Measurements from ENCODE around the gene ABLIM2. TPM values are rescaled to one million over a fixed set of nuclear protein-coding genes. Genes with fewer than 3 reads are reported as not detected.

ABLIM2 gene
- polyA plus RNA-seq, 3 donors: 3.2 to 12.3 (median 4.6) TPM

DNA sequence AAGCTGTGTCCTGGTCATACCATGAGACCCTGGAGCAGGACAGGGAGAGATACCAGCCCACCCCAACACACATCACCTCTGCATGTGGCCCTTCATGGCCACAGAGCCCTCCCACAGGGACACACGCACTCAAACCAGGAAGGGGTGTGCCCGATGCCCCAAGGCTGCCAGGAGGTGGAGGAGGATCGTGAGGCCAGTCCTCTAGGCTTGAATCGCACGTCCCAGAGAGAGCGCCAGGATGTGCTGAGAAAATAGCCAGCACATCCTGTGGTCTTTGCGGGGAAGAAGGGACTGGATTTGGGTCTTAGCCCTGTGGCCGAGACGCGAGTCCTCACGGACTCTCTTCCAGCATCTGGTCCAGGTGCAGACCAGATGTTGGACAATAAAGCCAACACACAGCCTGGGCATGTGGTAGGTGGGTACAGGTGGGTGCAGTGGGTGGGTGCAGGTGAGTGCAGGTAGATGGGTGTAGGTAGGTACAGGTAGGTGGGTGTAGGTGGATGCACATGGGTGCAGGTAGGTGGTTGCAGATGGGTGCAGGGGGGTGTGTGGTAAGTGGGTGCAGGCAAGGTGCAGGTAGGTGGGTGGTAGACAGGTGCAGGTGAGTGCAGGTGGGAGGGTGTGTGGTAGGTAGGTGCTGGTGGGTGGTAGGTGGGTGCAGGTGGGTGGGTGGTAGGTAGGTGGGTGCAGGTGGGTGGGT, 124.6 kb downstream of the ABLIM2 start:
- 67 to 94% (median 69%) methylated on average over 11 of the region's 11 CpGs for WGBS, 3 donors
- no peak overlapping the region for H3K27ac ChIP-seq (ENCODE audit: low read depth, low read length)

DNA sequence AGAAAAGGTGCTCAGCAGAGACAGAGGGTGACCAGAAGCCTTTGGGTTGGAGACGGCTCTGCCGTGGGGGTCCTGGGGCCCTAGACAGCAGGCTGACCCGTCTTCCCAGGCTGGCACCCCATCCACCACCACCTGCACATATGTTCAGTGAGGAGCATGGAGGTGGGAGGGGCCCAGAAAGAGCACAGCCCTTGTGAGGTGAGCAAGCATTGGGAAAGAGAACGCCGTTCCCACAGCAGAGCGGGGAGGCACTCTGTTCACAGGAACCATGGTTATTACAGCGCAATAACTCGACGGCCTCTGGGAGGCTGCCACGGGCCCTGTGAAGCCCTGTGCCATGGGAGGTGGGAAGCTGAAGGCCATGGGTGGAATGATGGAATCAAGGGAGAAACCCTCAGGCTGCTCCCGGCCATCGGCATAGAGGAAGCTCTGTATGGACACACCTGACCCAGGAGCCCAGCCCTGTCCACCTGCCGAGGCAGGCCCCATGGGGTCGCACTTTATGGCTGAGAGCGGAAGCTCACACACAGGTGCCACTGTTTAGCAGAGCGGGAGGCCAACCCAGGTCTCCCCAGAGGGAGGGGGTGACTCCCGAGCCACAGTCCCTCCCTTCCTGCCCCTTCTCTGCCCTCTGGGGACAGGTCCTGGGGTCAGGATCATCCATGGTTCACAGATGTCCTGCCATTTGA, 125.4 kb downstream of the ABLIM2 start:
- no peak overlapping the region for H3K27ac ChIP-seq (ENCODE audit: low read depth, low read length)
- whole genome bisulfite sequencing, 3 donors: 79 to 91% (median 79%) methylated on average over 17 of the region's 17 CpGs

DNA sequence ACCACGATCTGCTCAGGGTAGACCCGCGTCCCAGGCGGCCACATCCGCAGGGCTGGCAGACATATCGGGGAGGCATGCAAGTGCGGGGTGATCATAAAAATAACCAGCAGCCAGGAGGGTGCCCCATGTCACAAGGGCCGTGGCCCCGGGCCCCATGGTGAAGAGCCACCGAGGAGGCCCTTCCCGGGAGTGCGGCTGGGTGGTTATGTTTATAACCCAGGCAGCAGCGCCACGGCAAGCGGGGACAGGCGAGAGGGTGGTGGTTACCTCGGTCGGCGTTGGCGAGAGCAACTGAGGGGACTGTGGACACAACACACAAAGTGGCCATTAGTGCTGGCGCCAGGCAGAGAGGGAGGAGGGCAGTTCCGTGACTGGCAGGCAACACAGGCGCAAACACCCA, 126.2 kb downstream of the ABLIM2 start:
- no peak overlapping the region for H3K27ac ChIP-seq (ENCODE audit: low read depth, low read length)
- WGBS, 3 donors: 89 to 96% (median 89%) methylated on average over 23 of the region's 23 CpGs

DNA sequence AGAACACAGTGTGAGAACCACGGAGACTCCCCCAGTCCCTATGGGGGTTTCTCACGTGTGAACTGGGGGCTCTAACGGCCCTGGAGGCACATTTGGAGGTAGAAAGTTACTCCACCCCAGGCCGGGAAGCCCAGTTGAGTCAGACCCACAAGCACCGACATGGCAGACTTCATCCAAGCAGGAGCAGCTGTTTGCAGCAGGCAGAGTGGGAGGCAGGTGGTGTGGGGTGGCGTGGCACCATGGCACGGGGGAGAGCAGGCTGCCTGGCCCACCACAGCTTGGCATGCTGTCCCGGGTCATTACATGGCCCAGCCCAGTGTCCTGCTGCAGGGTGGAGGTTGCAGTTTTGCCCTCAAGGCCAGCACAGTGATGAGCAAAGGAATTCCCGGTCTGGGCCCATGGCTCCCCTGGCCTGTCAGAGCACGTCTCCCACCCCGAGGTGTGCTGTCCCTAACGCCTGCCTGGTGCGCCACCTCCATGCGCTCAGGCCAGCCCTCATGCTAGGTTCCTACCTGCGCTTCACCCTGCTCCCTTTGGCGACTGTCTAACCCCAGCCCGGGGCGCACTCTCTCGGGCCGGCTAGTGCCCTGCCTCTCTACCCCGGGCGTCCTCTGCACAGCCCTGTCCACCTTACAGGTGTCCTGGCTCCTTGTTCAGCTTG, 128.4 kb downstream of the ABLIM2 start:
- no peak overlapping the region for H3K27ac ChIP-seq (ENCODE audit: low read depth, low read length)
- WGBS, 3 donors: 89 to 95% (median 89%) methylated on average over 22 of the region's 22 CpGs

DNA sequence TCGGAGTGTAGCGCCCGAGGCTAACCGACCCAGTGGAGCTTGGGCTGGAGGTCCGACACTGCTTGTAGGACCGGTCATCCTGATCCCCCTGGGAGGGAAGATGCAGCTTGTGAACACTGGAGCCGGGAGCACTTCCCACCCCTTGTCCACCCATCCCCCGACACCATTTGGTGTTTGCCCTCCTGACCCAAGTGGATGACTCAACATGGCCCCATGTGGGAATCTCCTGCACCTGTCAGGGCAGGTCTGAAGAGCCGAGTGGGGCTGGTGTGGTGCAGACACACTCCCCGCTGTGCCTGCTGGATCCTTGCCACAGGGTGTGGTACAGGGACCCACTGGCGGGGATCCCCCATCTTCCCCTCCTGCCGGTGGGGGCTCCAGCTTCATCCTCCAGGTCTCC, 128.9 kb downstream of the ABLIM2 start:
- 76 to 87% (median 80%) methylated on average over 12 of the region's 12 CpGs for WGBS, 3 donors

DNA sequence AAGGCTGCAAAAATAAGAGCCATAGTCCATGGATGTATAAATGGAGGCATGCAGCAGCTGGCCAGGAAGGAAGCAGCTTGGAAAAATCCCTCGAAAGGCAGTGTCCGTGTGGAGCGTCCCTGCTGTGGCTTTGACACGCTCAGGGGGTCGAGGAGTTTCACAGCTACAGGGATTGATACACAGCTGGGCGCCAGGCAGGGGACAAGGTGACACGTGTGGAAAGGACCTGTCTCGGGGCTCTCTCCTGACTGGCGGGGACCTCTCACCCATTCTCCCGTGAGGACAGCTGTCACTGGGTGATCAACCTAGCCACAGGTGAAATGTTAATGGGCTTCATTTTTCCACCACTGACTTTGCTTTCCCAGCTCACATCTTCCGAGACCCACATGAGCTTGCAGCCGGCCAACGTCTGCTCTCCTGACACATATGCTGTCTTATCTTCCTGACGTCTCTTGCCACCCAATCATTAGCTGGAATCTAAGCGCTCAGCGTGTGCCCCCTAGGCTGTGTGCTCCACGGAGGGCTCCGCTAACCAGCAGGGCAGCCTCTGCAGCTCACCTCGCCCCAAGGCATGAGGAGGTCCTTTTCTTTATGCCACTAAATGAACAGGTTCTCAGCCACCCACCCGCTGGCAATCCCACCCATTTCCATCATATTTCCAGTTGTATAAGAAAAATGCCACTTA, 129.6 kb downstream of the ABLIM2 start:
- no peak overlapping the region for H3K27ac ChIP-seq (ENCODE audit: low read depth, low read length)
- 73 to 85% (median 77%) methylated on average over 20 of the region's 20 CpGs for WGBS, 3 donors

More for the DNA sequence above, 128.9 kb downstream of the ABLIM2 start:
- H3K27ac ChIP-seq (ENCODE audit: low read depth, low read length): no peak overlapping the region

DNA sequence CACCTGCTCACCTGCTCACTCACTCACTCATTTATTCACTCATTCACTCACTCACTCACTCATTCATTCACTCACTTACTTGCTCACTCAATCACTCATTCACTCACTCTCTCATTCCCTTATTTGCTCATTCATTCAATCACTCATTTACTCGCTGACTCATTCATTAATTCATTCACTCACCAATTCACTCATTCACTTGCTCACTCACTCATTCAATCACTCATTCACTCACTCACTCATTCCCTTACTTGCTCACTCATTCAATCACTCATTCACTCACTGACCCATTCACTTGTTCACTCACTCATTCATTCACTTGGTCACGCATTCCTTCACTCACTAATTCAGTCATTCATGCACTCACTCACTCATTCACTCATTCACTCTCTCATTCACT, 130.2 kb downstream of the ABLIM2 start:
- 92 to 97% (median 94%) methylated on average over 2 of the region's 2 CpGs for WGBS, 3 donors
- no peak overlapping the region for H3K27ac ChIP-seq (ENCODE audit: low read depth, low read length)

DNA sequence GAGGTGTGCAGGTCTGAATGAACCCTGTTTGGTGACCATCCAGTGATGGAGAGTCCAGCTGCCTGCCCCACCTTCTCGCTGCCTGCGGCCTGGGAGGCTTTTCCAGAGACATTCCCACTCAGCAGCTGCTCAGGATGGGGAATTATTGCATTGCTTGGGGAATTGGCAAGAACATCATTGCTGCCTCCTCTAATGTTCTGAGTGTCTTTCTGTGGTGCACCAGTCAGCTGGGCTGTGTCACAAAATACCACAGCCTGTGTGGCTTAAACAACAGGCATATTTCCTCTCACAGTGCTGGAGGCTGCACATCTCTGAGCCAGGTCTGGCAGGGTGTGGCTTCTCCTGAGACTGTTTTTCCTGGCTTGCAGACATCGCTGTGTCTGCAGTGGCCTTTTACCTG, 132.2 kb downstream of the ABLIM2 start:
- 83 to 94% (median 94%) methylated on average over 3 of the region's 3 CpGs for WGBS, 3 donors

DNA sequence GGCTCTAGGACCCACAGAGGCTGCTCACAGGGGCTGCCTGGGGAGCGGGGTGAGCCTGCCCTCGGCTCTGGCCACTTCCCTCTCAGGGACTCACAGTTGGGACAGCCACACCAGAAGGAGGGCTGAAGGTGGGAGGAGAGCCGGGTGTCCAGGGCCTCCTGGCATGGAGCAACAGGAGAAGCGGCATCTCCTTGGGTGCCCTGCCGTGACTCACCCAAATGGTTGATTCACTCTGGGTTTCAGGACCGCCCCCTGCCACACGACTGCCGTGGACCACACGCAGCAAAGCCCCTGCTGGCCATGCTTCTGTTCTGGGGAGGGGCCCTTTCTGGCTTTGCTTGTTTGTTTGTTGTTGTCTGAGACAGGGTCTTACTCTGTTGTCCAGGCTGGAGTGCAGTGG, 132.9 kb downstream of the ABLIM2 start:
- WGBS, 3 donors: 89 to 91% (median 90%) methylated on average over 9 of the region's 9 CpGs
- H3K27ac ChIP-seq (ENCODE audit: low read depth, low read length): no peak overlapping the region

More for the DNA sequence above, 132.2 kb downstream of the ABLIM2 start:
- H3K27ac ChIP-seq (ENCODE audit: low read depth, low read length): no peak overlapping the region

DNA sequence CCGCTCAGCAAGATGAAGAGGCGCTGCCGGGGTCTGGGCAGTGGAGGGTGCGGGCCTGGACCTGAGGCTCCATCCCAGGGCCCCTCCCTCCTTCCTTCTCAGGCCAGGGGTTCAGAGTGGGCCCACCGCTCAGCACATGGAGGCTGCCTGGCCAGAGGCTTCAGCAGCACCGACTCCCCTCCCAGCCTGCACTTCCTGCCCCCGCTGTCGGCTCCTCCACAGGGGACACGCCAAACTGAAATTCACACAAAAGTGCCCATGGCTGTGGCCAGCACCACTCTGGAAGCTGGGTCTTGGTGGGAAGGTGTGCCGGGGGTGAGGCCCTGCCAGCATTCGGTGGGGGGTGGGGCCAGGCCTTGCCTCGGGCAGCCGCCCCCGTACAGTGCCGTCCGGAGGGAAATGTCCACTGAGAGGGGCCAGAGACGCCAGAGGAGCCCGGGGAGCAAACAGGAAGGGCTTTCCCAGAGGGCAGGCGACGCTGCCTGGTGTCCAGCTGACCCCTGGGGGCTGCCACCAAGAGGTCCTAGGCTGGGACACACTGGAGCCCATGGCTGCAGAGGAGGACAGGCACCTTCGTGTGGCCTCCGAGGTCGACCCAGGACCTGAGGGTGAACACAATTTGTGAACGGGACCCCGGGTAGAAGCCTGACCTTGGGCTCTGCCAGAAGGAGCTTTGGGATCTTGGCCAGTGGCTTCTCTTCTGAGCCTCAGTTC, 134.4 kb downstream of the ABLIM2 start:
- 59 to 79% (median 62%) methylated on average over 24 to 25 of the region's 25 CpGs for WGBS, 3 donors
- H3K27ac ChIP-seq (ENCODE audit: low read depth, low read length): no peak overlapping the region

DNA sequence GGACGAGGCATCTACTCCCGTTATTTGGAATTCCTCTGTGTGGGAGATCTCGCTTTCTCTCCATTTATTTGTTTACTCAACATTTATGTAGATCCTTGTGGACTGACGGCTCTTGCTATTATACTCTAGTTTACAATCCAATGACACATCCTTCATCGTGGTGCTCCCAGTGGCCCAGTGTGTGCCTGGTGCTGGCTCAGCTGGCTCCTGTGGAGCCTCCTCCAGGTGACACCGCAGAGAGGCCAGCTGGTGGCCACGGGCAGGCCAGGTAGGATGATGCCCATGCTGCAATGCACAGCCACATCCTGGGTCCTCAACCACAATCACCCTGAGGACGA, 134.9 kb downstream of the ABLIM2 start:
- no peak overlapping the region for H3K27ac ChIP-seq (ENCODE audit: low read depth, low read length)
- 78 to 86% (median 85%) methylated on average over 8 of the region's 8 CpGs for WGBS, 3 donors

DNA sequence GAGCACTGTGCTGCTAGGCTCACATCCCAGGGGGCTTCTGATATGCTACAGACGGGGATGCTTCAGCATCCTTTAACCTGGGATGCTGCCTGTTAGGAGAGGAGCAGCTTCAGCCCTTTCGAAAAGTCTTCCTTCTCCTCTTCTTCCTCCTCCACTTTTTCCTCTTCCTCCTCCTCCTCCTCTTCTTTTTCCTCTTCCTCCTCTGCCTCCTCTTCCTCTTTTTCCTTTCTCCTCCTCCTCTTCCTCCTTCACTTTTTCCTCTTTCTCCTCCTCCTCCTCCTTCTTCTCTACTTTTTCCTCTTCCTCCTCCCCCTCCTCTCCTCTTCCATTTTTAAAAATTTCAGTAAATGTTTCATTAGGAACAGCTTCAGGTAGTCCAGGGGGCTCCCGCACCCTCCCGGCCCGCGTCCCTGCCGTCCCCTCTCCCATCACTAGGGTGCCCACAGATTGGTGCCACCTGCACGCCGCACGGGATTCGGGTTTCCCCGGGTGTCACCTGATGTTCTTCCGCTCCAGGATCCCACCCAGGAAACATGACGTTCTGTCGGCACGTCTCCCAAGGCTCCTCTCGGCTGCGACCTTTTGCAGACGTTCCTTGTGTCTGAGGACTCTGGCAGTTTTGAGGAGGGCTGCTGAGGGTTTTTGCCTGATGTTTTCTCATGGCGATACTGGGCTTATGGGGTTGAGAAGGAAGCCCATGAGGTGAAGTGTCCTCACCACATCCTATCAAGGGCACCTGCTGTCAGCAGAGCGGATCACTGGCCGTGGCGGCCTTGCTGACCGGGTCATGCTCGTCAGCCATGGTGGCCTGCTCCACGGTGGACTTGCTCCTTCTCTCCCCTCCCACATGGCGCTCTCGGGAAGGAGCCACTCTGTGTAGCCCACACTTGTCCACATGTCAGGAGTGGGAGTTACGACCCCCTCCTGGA, 135.6 kb downstream of the ABLIM2 start:
- H3K27ac ChIP-seq (ENCODE audit: low read depth, low read length): no peak overlapping the region
- WGBS, 3 donors: 88 to 90% (median 89%) methylated on average over 29 of the region's 29 CpGs

DNA sequence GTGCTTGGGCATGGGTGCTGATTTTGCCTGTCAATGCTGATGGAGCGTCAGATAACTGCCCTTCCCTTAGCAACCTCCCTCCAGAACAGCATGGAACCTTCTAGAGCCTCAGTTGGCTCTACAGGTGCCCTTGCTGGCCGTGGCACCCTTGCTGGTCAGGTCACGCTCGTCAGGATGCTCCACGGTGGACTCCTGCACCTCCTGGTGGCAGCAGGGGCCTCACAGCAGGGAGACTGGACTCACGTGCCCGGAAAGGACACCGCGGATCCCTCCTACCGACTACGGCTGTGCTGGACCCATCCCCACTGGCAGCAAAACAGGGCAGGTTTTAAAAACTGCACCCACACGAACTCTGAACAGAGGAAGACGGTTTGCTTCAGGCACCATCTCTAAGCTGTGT, 136.8 kb downstream of the ABLIM2 start:
- H3K27ac ChIP-seq (ENCODE audit: low read depth, low read length): no peak overlapping the region
- WGBS, 3 donors: 74 to 78% (median 78%) methylated on average over 13 of the region's 13 CpGs

DNA sequence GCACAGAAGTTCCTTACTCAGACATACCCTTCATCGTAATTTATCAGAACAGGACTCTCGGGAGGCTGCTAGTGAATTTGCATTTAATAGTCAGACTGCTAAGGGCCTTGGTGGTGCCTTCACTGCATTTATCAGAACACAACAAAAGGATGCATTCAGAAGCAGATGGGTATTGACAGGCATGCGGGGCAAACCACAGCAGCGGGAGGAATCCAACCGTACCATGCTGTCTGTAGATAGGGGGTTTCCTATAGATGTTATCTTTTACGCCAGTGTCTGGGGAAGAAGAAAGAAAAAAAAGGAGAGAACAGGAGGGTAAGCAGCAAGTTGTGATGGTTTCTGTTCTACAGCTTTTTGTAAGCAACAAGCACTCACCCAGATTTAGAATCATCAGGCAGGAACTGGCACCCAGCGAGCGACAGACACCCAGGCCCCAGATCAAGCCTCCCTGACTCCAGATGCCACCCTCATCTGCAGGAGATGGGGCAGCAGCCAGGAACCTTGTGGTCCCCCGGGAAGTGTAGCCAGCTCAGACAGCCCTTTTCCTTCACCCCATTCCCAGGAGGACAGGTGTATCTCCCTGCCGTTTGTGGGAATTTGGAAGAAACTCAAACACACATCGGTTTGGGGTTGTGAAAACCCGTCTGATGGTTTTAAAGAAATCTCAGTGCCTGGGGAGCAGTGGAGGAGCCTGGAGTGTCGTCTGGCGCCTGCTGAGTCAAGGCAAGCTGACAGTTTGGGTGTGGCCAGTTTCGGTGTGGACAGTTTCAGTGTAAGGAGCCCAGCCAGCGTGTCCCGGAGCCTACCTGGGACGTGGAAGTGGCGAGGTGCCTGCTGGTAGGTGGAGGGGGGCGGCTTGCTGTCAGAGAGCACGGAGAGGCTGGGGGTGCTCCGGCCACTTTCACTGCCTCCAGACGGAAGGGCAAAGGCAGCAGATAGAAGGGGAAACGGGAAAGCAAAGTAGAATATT, 138.9 kb downstream of the ABLIM2 start:
- no peak overlapping the region for H3K27ac ChIP-seq (ENCODE audit: low read depth, low read length)

DNA sequence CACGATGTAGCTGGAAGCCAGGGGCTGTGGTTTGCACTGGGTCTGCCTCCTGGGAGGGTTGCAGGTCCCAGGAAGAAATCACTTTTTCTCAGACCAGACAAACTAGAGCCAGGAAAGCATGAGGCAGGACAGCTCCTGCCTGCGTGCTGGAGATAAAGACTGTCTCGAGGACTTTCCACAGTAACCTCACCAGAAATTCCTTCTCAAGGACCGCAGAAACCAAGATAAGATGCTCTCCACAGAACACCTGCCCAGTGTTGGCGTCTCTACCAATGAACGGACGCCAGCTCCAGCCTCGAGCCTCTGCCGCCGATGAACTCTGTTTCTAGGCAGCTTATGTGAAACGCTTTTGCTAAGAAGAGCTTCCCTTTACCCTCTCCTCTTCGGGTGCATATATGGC, 142.1 kb downstream of the ABLIM2 start:
- 69 to 81% (median 81%) methylated on average over 12 of the region's 12 CpGs for WGBS, 3 donors
- H3K27ac ChIP-seq (ENCODE audit: low read depth, low read length): no peak overlapping the region

More for the DNA sequence above, 138.9 kb downstream of the ABLIM2 start:
- WGBS, 3 donors: 69 to 84% (median 72%) methylated on average over 24 of the region's 24 CpGs

DNA sequence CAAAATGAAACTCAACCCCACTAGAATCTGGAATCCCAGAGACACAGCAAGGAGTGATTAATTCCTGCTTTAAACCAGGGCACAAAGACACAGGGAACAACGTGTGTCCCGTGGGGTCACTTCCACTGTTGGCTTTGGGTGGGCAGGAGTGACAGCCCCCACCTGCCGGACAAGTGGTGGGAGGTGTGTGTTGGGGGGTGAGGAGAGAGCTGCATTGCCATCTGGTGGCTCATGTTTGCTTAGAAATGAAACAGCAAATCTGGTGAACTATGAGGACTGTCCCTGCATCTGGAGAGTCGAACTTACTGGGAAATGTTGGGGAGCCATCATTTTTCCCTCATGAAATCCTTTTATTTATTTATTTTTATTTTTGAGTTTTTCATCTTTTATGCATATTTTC, 143.1 kb downstream of the ABLIM2 start:
- 29 to 43% (median 31%) methylated on average over 4 of the region's 4 CpGs for WGBS, 3 donors
- no peak overlapping the region for H3K27ac ChIP-seq (ENCODE audit: low read depth, low read length)

Data from adipose tissue (tissue), 3 donors.